ENCODE data around the gene ZNF142. TPM values are rescaled to one million over a fixed set of nuclear protein-coding genes. Genes with fewer than 3 reads are reported as not detected.

Gene ZNF142
- total and polyA plus RNA-seq, 2 of the 8 experiments (the other 6 are each of a cell fraction or from before 2014, with no cell fraction given), result 9.4 to 32.5 TPM

DNA sequence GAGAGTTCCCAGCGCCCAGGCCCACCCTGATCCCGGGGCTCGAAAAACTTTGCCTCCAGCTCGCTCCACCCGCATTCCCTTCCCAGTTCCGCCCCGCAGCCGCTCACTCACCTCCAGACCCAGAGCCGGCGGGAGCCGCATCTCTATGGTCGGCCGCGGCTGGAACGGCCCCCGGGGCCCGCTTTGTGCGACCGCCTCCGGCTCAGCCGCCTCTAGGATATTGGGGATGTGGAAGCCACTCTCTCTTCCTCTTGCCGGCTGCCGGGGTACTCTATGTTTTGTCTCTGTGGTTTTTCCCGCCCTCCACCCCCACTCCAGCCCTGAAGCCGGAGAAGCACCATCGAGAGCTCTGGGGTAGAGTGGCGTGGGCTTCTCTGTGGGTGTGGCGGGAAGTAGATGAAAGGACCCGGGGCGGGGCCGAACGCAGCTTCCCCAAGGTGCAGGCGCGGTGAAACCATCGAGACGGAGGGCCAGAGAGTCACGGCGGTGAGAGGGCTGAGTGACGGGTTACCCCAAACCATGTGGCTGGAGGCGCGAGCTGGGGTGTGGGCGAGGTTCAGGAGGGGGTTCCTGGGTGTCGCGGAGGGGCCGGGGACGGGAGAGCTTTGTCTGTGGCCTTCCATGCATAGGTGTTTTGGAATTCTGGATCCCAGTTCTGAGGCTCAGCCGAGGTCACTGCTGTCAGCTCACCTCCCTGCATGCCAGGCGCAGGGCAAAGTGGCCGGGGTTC, at the start of gene ZNF142, which contains the start of gene BCS1L (continued):
- TF ChIP-seq TAF1 (IDR thresholded peaks at IDR 0.05; ENCODE audit: low read depth, low read length) (peak; percentile 85), YY1 (IDR thresholded peaks at IDR 0.05; ENCODE audit: low read depth, low read length) (0 out of 2 replicates have a peak, but pooled peaks have one; percentile 7), PHF8 (conservative IDR thresholded peaks at IDR 0.05; ENCODE audit: low read depth, low read length) (peak; percentile 76), SP2 (IDR thresholded peaks at IDR 0.05; ENCODE audit: low read length) (peak; percentile 89; the same call in 1 of the 2 replicates), HDAC2 (IDR thresholded peaks at IDR 0.05; ENCODE audit: borderline replicate concordance in 1 of 2, low read depth in 2 of 2, low read length in 2 of 2) (peak in 1 of 2 experiments; percentile 84; a peak in 2 of 4 replicates), CBX5 (IDR thresholded peaks at IDR 0.05; ENCODE audit: low read depth, low read length) (no peak), RFX5 (IDR thresholded peaks at IDR 0.05; ENCODE audit: borderline replicate concordance, low read depth, low read length) (no peak), TBP (IDR thresholded peaks at IDR 0.05; ENCODE audit: low read depth, low read length) (peak; percentile 75), NANOG (IDR thresholded peaks at IDR 0.05; ENCODE audit: insufficient read depth, low read depth, low read length, poor library complexity, severe bottlenecking) (peak; percentile 27), CTBP2 (IDR thresholded peaks at IDR 0.05; ENCODE audit: borderline replicate concordance, insufficient read depth, insufficient read length, low read length) (peak; percentile 83), GTF2F1 (IDR thresholded peaks at IDR 0.05; ENCODE audit: borderline replicate concordance, low read depth, low read length) (no peak), SIX5 (IDR thresholded peaks at IDR 0.05; ENCODE audit: low read depth, low read length) (no peak), EGR1 (IDR thresholded peaks at IDR 0.05; ENCODE audit: borderline replicate concordance, low read depth, low read length) (peak; percentile 87), POLR2A (IDR thresholded peaks at IDR 0.05; ENCODE audit: control extremely low read depth in 1 of 2, low read depth in 2 of 2, low read length in 2 of 2) (peak; percentile 50 to 52; a peak in 2 of 3 replicates), TAF7 (optimal IDR thresholded peaks at IDR 0.05; ENCODE audit: borderline replicate concordance, low read depth, low read length) (peak; percentile 85), BACH1 (IDR thresholded peaks at IDR 0.05; ENCODE audit: low read length) (peak; percentile 76), KDM4A (IDR thresholded peaks at IDR 0.05; ENCODE audit: low read depth, low read length, severe bottlenecking) (peak; percentile 95), SP1 (IDR thresholded peaks at IDR 0.05; ENCODE audit: low read depth, low read length) (peak; percentile 56; the same call in 1 of the 2 replicates), CBX8 (IDR thresholded peaks at IDR 0.05; ENCODE audit: borderline replicate concordance, low read depth, low read length) (no peak), POLR2AphosphoS5 (IDR thresholded peaks at IDR 0.05; ENCODE audit: low read depth, low read length) (peak; percentile 52; the same call in 1 of the 2 replicates), SAP30 (IDR thresholded peaks at IDR 0.05; ENCODE audit: insufficient read depth, insufficient replicate concordance, low read length) (peak; percentile 98), SUZ12 (IDR thresholded peaks at IDR 0.05; ENCODE audit: low read length) (0 out of 2 replicates have a peak, but pooled peaks have one; percentile 25), JUND (IDR thresholded peaks at IDR 0.05; ENCODE audit: low read length) (peak; percentile 8; the same call in 1 of the 2 replicates), FOSL1 (IDR thresholded peaks at IDR 0.05; ENCODE audit: insufficient read depth, low read depth, low read length) (no peak), HDAC6 (IDR thresholded peaks at IDR 0.05; ENCODE audit: low read depth, low read length) (no peak)

All from H1 (cell line).